ENCODE measurements around the gene GALNT18.

DNA sequence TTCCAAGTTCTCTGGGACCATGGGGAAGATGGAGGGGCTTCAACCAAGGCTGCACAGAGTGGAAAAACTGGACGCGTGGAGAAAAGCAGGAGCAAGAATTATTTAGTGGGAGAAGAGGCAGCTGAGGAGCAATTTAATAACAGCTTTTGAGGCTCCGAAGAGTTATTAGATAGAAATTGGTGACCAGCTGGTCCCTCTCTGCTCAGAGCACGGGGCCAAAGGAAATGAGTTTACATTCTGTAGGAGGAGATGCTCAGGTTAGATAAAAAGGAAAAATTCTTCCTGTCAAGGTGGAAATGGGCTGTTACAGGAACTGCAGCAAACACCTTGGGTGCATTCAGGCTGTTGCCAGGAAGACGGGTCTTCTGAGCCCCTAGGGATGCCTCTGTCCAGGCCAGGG, 47.0 kb upstream of the GALNT18 start:
- TF ChIP-seq, protein P1, sequence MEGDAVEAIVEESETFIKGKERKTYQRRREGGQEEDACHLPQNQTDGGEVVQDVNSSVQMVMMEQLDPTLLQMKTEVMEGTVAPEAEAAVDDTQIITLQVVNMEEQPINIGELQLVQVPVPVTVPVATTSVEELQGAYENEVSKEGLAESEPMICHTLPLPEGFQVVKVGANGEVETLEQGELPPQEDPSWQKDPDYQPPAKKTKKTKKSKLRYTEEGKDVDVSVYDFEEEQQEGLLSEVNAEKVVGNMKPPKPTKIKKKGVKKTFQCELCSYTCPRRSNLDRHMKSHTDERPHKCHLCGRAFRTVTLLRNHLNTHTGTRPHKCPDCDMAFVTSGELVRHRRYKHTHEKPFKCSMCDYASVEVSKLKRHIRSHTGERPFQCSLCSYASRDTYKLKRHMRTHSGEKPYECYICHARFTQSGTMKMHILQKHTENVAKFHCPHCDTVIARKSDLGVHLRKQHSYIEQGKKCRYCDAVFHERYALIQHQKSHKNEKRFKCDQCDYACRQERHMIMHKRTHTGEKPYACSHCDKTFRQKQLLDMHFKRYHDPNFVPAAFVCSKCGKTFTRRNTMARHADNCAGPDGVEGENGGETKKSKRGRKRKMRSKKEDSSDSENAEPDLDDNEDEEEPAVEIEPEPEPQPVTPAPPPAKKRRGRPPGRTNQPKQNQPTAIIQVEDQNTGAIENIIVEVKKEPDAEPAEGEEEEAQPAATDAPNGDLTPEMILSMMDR (IDR thresholded peaks at IDR 0.05; ENCODE audit: insufficient read depth, low read length): no peak
- TF ChIP-seq GABPA (IDR thresholded peaks at IDR 0.05; ENCODE audit: low read depth): no peak
- TF ChIP-seq SPI1 (IDR thresholded peaks at IDR 0.05; ENCODE audit: borderline replicate concordance, low read depth): no peak
- no peak for TF ChIP-seq POLR2AphosphoS5 (IDR thresholded peaks at IDR 0.05; ENCODE audit: low read depth)
